Neuronal stem cell (in vitro differentiated cells): ENCODE data around the gene CAMK1G.

ENCODE experiments used
- DNase-seq: peaks from one replicate; pipeline ENCODE4 v3.0.0-alpha.2; 2013; ENCODE audit warnings: low spot score
- H2AFZ ChIP-seq: one replicate; pipeline ENCODE4 v1.6.1; 2013; ENCODE audit warnings: mild to moderate bottlenecking, low read length, inconsistent platforms
- H2AK5ac ChIP-seq: 2 replicates; pipeline ENCODE4 v1.6.1; 2013; ENCODE audit warnings: low read depth, mild to moderate bottlenecking, inconsistent platforms, low read length, moderate library complexity, mixed read lengths
- H2BK120ac ChIP-seq: 2 replicates; pipeline ENCODE4 v1.6.1; 2013; ENCODE audit warnings: low read depth, mild to moderate bottlenecking, inconsistent platforms, low read length, moderate library complexity, mixed read lengths
- H2BK12ac ChIP-seq: one replicate; pipeline ENCODE4 v1.6.1; 2013; ENCODE audit warnings: low read length, inconsistent platforms
- H2BK15ac ChIP-seq: 2 replicates; pipeline ENCODE4 v1.6.1; 2013; ENCODE audit warnings: mild to moderate bottlenecking, low read length, inconsistent platforms, mixed read lengths
- H2BK5ac ChIP-seq: one replicate; pipeline ENCODE4 v1.6.1; 2013; ENCODE audit warnings: inconsistent platforms, mild to moderate bottlenecking, low read length, moderate library complexity
- H3K14ac ChIP-seq: one replicate; pipeline ENCODE4 v1.6.1; 2013; ENCODE audit warnings: low read length, inconsistent platforms
- H3K18ac ChIP-seq: 2 replicates; pipeline ENCODE4 v1.6.1; 2013; ENCODE audit warnings: low read length, inconsistent platforms
- H3K23ac ChIP-seq: 2 replicates; pipeline ENCODE4 v1.6.1; 2013; ENCODE audit warnings: low read depth, mild to moderate bottlenecking, mixed read lengths, low read length, inconsistent platforms; ENCODE audit not compliant: poor library complexity
- H3K27ac ChIP-seq: replicated peaks from 3 replicates; pipeline ENCODE4 v1.5.1; 2013; ENCODE audit warnings: low read length, inconsistent platforms
- H3K27me3 ChIP-seq, 3 experiments: 2 replicates each; pipeline ENCODE4 v1.6.1; 2013; ENCODE audit warnings: low read length in 3 of 3, mild to moderate bottlenecking in 2 of 3, inconsistent platforms in 1 of 3, low read depth in 1 of 3, mixed read lengths in 1 of 3, moderate library complexity in 1 of 3; ENCODE audit not compliant: control insufficient read depth in 3 of 3, insufficient read depth in 3 of 3
- H3K36me3 ChIP-seq, 2 donors: replicated peaks in 1 of 2; 2 replicates each; pipeline ENCODE4 v1.6.1; 2013; ENCODE audit warnings: low read length in 2 of 2; ENCODE audit not compliant: control insufficient read depth in 2 of 2, insufficient read depth in 2 of 2
- H3K4ac ChIP-seq: 2 replicates; pipeline ENCODE4 v1.6.1; 2013; ENCODE audit warnings: inconsistent platforms, mild to moderate bottlenecking, low read length, moderate library complexity
- H3K4me1 ChIP-seq, 2 donors: 1 replicate in 1 of 2; 2 replicates in 1 of 2; pipeline ENCODE4 v1.6.1; 2013; ENCODE audit warnings: low read length in 2 of 2, low read depth in 1 of 2; ENCODE audit not compliant: control insufficient read depth in 2 of 2, insufficient read depth in 1 of 2
- H3K4me2 ChIP-seq: one replicate; pipeline ENCODE4 v1.6.1; 2013; ENCODE audit warnings: mild to moderate bottlenecking, low read length, inconsistent platforms; ENCODE audit not compliant: insufficient read depth, poor library complexity, severe bottlenecking
- H3K4me3 ChIP-seq, 2 donors: 2 replicates each; pipeline ENCODE4 v1.5.1; 2013; ENCODE audit warnings: low read length in 2 of 2, mild to moderate bottlenecking in 2 of 2, inconsistent platforms in 1 of 2, moderate library complexity in 1 of 2
- H3K79me1 ChIP-seq: one replicate; pipeline ENCODE4 v1.6.1; 2013; ENCODE audit warnings: low read depth, mild to moderate bottlenecking, inconsistent platforms, low read length, moderate library complexity
- H3K9ac ChIP-seq: one replicate; pipeline ENCODE4 v1.6.1; 2013; ENCODE audit warnings: mild to moderate bottlenecking, low read depth, low read length, inconsistent platforms; ENCODE audit not compliant: poor library complexity
- H3K9me3 ChIP-seq, 2 donors: replicated peaks in 1 of 2; 2 replicates each; pipeline versions ENCODE3 to v1.6.1; 2013; ENCODE audit warnings: low read length in 2 of 2, mild to moderate bottlenecking in 2 of 2, inconsistent platforms in 1 of 2, low read depth in 1 of 2, mixed read lengths in 1 of 2, moderate library complexity in 1 of 2; ENCODE audit not compliant: control insufficient read depth in 2 of 2, insufficient read depth in 1 of 2
- H4K8ac ChIP-seq: one replicate; pipeline ENCODE4 v1.6.1; 2013; ENCODE audit warnings: low read depth, mild to moderate bottlenecking, inconsistent platforms, low read length, moderate library complexity
- H4K91ac ChIP-seq: one replicate; pipeline ENCODE4 v1.6.1; 2013; ENCODE audit warnings: low read length, low read depth, mild to moderate bottlenecking, inconsistent platforms; ENCODE audit not compliant: poor library complexity
- WGBS, 2 donors: extraction: QIAGEN DNeasy Blood & Tissue Kit; methylation state at CpG; one replicate each; pipeline ENCODE4 v1.1.7; 2013; ENCODE audit warnings: missing lambda C conversion rate in 2 of 2, mixed read lengths in 1 of 2; ENCODE audit not compliant: insufficient read length in 2 of 2, insufficient replicate concordance in 1 of 2; ENCODE audit errors: extremely low coverage in 2 of 2; 5-methylcytosine and 5-hydroxymethylcytosine counted together

CAMK1G gene

DNA sequence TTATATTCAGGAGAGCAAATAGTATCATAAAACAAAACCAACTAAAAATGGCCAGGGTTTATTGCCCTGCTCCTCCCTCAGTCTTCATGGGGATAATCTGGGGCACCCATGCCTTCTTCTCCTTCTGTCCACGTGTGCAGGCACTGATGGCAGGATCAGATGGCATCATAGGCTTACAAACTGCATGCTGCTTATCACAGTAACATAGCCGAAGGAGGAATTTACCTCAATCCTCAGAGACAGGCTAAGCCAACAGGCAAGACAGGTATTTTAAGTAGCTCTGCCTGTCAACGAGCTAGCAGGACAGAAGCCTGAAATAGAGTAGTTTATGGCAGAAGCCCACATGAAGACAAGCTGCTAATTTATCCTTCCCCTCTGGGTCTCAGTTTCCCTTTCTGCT, 59.3 kb downstream of the CAMK1G start:
- no peak overlapping the region for H2BK5ac ChIP-seq
- H3K36me3 ChIP-seq: no peaks in the 10 kb centered on the region
- no peaks in the 10 kb centered on the region for H3K79me1 ChIP-seq
- no peaks in the 10 kb centered on the region for H3K9me3 ChIP-seq
- H2AK5ac ChIP-seq: no peak overlapping the region
- H2AFZ ChIP-seq: no peak overlapping the region
- no peak overlapping the region for H3K23ac ChIP-seq
- no peak overlapping the region for H4K8ac ChIP-seq
- no peak overlapping the region for H3K9ac ChIP-seq
- DNase-seq: no peak
- no peak overlapping the region for H2BK15ac ChIP-seq
- H2BK12ac ChIP-seq: no peak overlapping the region
- no peak overlapping the region for H4K91ac ChIP-seq
- H2BK120ac ChIP-seq: no peak overlapping the region
- no peak overlapping the region for H3K4me2 ChIP-seq
- H3K27ac ChIP-seq: no peak overlapping the region
- no peak overlapping the region for H3K4ac ChIP-seq
- H3K27me3 ChIP-seq: no peaks in the 10 kb centered on the region
- H3K18ac ChIP-seq: no peak overlapping the region
- no peak overlapping the region for H3K14ac ChIP-seq
- peaks cover 0 to 4% of the 10 kb centered on the region in 2 donors for H3K4me1 ChIP-seq
- WGBS, 2 donors: no CpG with 5 or more reads among the region's 3 CpGs
- H3K4me3 ChIP-seq: no peak overlapping the region

DNA sequence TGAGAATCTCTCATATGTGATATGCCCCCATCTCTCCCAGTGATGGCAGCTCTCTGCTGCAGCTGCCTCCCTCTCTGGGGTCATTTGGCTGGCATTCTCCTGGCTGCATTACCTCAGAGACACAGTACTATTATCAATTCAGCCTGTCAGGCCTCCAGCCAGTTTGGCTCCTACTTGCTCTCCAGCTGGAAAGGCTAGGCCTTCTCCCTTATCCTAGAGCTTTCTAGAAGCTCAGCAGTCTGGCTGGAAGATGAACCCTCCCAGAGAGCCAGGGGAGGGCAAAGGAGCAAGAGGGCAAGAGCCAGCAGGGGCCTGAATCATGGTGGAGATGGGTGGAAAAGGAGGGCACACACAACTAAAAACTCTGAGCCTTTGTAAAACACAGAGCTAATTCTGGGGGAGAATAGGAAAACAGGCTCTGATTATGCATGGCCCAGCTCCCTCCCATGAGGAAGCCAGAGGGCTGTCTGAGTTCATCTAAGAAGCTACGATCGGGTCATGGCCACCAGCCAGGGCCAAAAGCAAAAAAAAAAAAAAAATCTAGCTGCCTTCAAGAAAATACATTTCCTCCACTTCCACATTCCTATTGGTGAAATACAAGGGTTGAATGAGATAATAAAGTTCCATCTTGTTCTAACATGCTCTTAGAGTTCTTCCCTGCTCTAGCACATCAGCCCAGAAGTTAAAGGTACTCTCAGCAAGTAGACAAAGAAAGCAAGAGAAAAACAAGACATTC, 59.9 kb downstream of the CAMK1G start:
- no peak overlapping the region for H2AFZ ChIP-seq
- no peaks in the 10 kb centered on the region for H3K27me3 ChIP-seq
- no peak overlapping the region for H2BK5ac ChIP-seq
- H3K14ac ChIP-seq: no peak overlapping the region
- H3K18ac ChIP-seq: no peak overlapping the region
- no peak overlapping the region for H3K23ac ChIP-seq
- H3K4me1 ChIP-seq: peaks cover 0 to 4% of the 10 kb centered on the region in 2 donors
- H3K4me2 ChIP-seq: no peak overlapping the region
- H3K36me3 ChIP-seq: no peaks in the 10 kb centered on the region
- no peak overlapping the region for H2BK15ac ChIP-seq
- no peak overlapping the region for H2BK12ac ChIP-seq
- WGBS, 2 donors: no CpG with 5 or more reads among the region's 2 CpGs
- no peak overlapping the region for H4K8ac ChIP-seq
- no peak overlapping the region for H4K91ac ChIP-seq
- no peak overlapping the region for H2BK120ac ChIP-seq
- DNase-seq: no peak
- H3K9me3 ChIP-seq: no peaks in the 10 kb centered on the region
- no peaks in the 10 kb centered on the region for H3K79me1 ChIP-seq
- no peak overlapping the region for H3K4me3 ChIP-seq
- H3K4ac ChIP-seq: no peak overlapping the region
- H3K27ac ChIP-seq: no peak overlapping the region
- no peak overlapping the region for H2AK5ac ChIP-seq
- H3K9ac ChIP-seq: no peak overlapping the region

DNA sequence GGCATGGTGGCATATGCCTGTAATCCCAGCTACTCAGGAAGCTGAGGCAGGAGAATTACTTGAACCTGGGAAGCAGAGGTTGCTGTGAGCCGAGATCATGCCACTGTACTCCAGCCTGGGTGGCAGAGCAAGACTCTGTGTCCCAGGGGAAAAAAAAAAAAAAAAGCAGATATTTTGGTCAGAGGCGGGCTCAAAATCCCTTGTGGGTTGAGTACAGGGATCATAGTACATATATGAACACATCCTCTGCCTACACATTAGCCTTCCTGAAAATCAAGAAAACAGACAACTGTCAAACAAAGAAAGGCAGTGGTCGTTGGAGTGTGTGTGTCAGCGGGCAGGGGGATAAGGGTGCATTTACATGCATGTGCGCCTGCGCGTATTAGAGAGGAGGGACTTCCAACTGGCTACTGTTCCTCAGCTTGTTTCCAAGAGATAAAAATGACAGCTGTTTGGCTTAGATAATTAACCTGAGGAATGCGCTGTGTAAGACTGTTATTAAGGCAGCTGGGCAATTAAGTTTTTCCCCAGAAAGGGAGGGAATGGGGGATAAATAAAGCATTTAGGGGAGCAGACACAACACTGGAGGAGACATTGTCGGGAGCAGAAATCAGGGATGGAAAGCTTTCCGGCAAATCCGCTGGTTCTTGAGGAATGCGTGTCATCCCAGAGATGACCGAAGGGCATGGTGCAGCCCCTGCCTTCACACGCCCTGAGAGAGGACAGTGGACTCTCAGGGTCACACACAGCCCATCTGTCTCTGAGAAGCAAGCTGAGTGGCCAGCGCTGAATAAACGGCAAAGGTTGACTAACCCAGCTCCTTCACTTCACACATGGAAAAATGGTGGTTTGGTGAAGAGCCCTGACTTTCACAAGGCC, 62.3 kb downstream of the CAMK1G start:
- DNase-seq: no peak
- H3K4me2 ChIP-seq: no peak overlapping the region
- H4K91ac ChIP-seq: no peak overlapping the region
- no CpG with 5 or more reads among the region's 16 CpGs for WGBS, 2 donors
- H3K18ac ChIP-seq: no peak overlapping the region
- H3K14ac ChIP-seq: no peak overlapping the region
- H2BK120ac ChIP-seq: no peak overlapping the region
- no peak overlapping the region for H2BK5ac ChIP-seq
- no peak overlapping the region for H2AFZ ChIP-seq
- no peak overlapping the region for H3K4me3 ChIP-seq
- H3K4me1 ChIP-seq: peaks cover 0 to 4% of the 10 kb centered on the region in 2 donors
- no peaks in the 10 kb centered on the region for H3K27me3 ChIP-seq
- no peaks in the 10 kb centered on the region for H3K79me1 ChIP-seq
- H2BK12ac ChIP-seq: no peak overlapping the region
- no peak overlapping the region for H3K4ac ChIP-seq
- H3K23ac ChIP-seq: no peak overlapping the region
- no peak overlapping the region for H4K8ac ChIP-seq
- no peak overlapping the region for H3K27ac ChIP-seq
- no peak overlapping the region for H3K9ac ChIP-seq
- no peak overlapping the region for H2BK15ac ChIP-seq
- no peak overlapping the region for H2AK5ac ChIP-seq
- no peaks in the 10 kb centered on the region for H3K36me3 ChIP-seq
- no peaks in the 10 kb centered on the region for H3K9me3 ChIP-seq

DNA sequence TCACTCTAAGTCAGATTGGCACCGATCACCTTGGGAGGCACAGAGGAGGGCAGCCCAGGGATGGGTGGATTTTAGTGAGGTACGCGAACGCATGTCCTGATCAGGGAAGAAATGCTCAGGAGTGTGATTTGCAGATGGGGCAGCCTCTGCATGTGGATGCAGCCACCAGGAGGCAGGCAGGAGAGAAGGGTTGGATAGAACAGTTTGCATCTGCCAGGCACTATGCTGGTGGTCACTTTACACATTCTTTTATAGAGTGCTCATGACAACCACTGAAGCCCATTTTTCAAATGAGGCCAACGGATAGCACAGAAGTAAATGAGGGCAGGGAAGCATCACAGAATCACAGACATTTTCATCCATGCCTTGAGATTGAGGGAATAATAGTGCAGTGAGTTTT, 63.0 kb downstream of the CAMK1G start:
- no peak overlapping the region for H2AFZ ChIP-seq
- H4K91ac ChIP-seq: no peak overlapping the region
- no CpG with 5 or more reads among the region's 5 CpGs for WGBS, 2 donors
- no peaks in the 10 kb centered on the region for H3K27me3 ChIP-seq
- no peak overlapping the region for H2BK15ac ChIP-seq
- no peak overlapping the region for H3K27ac ChIP-seq
- no peak overlapping the region for H3K4me2 ChIP-seq
- H3K14ac ChIP-seq: no peak overlapping the region
- H3K79me1 ChIP-seq: no peaks in the 10 kb centered on the region
- H3K4me3 ChIP-seq: no peak overlapping the region
- no peak overlapping the region for H2BK5ac ChIP-seq
- no peak overlapping the region for H3K9ac ChIP-seq
- H3K23ac ChIP-seq: no peak overlapping the region
- no peak overlapping the region for H4K8ac ChIP-seq
- H3K4ac ChIP-seq: no peak overlapping the region
- no peak overlapping the region for H3K18ac ChIP-seq
- H2AK5ac ChIP-seq: no peak overlapping the region
- no peak for DNase-seq
- H3K9me3 ChIP-seq: no peaks in the 10 kb centered on the region
- no peak overlapping the region for H2BK12ac ChIP-seq
- no peaks in the 10 kb centered on the region for H3K36me3 ChIP-seq
- no peak overlapping the region for H2BK120ac ChIP-seq
- H3K4me1 ChIP-seq: peaks cover 0 to 4% of the 10 kb centered on the region in 2 donors
